ENCODE results near the gene MAST2.

DNA sequence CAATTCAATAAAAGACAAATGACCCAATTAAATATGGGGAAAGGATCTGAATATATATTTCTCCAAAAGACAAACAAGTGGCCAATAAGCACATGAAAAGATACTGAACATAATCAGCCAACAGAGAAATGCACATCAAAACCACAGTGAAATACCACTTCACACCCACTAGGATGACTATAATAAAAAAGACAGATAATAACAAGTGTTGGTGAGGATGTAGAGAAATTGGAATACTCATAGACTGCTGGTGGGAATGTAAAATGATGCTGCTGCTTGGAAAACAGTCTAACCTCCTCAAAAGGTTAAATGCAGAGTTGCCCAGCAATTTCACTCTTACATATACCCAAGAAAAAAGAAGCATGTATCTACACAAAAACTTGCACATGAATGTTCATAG, 280.2 kb downstream of the MAST2 start:
- TF ChIP-seq, protein P1, sequence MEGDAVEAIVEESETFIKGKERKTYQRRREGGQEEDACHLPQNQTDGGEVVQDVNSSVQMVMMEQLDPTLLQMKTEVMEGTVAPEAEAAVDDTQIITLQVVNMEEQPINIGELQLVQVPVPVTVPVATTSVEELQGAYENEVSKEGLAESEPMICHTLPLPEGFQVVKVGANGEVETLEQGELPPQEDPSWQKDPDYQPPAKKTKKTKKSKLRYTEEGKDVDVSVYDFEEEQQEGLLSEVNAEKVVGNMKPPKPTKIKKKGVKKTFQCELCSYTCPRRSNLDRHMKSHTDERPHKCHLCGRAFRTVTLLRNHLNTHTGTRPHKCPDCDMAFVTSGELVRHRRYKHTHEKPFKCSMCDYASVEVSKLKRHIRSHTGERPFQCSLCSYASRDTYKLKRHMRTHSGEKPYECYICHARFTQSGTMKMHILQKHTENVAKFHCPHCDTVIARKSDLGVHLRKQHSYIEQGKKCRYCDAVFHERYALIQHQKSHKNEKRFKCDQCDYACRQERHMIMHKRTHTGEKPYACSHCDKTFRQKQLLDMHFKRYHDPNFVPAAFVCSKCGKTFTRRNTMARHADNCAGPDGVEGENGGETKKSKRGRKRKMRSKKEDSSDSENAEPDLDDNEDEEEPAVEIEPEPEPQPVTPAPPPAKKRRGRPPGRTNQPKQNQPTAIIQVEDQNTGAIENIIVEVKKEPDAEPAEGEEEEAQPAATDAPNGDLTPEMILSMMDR (IDR thresholded peaks at IDR 0.05) = no peak
- TF ChIP-seq POLR2AphosphoS5 (IDR thresholded peaks at IDR 0.05) (no peak), POLR2A (IDR thresholded peaks at IDR 0.05) (no peak), EP300 (IDR thresholded peaks at IDR 0.05) (no peak)

Data from upper lobe of left lung (tissue), 4 donors.